ENCODE measurements around the gene PEDS1. TPM values are rescaled to one million over a fixed set of nuclear protein-coding genes. Genes with fewer than 3 reads are reported as not detected.
"Not testable (repeated sequence)": the region's sequence is repeated elsewhere in the genome, so short reads cannot be mapped to it uniquely, and the experiment has no call there.

Gene PEDS1
- total RNA-seq, 1 donor from 2014 or later, result 39.7 TPM

GRCh38 chr20:50138120-50138478 is 15.4 kb downstream of the PEDS1 start:
- peaks cover 3% of the 10 kb centered on the region for H3K27me3 Mint-ChIP-seq (ENCODE audit: unreplicated experiment)
- no peak for DNase-seq (ENCODE audit: low spot score)
- no peaks in the 10 kb centered on the region for H3K9me3 Mint-ChIP-seq (ENCODE audit: unreplicated experiment)
- H3K36me3 Mint-ChIP-seq (ENCODE audit: low read depth, unreplicated experiment), result peaks cover 36% of the 10 kb centered on the region
- no peak overlapping the region for H3K27ac Mint-ChIP-seq (ENCODE audit: unreplicated experiment)
- no peak for TF ChIP-seq CTCF (IDR thresholded peaks at IDR 0.05; ENCODE audit: unreplicated experiment)
- H3K4me3 Mint-ChIP-seq (ENCODE audit: unreplicated experiment), result no peak overlapping the region
- H3K4me1 Mint-ChIP-seq (ENCODE audit: unreplicated experiment), result peaks cover 11% of the 10 kb centered on the region

- H3K4me1 Mint-ChIP-seq (ENCODE audit: unreplicated experiment), result not testable (repeated sequence)
These were observed 15.8 kb downstream of the PEDS1 start for GRCh38 chr20:50137702-50138101.

GRCh38 chr20:50136822-50137599 is 16.5 kb downstream of the PEDS1 start:
- no peaks in the 10 kb centered on the region for H3K9me3 Mint-ChIP-seq (ENCODE audit: unreplicated experiment)
- no peak for TF ChIP-seq CTCF (IDR thresholded peaks at IDR 0.05; ENCODE audit: unreplicated experiment)
- no peak overlapping the region for H3K27ac Mint-ChIP-seq (ENCODE audit: unreplicated experiment)
- no peak for DNase-seq (ENCODE audit: low spot score)
- peaks cover 6% of the 10 kb centered on the region for H3K4me1 Mint-ChIP-seq (ENCODE audit: unreplicated experiment)
- peaks cover 34% of the 10 kb centered on the region for H3K36me3 Mint-ChIP-seq (ENCODE audit: low read depth, unreplicated experiment)
- H3K27me3 Mint-ChIP-seq (ENCODE audit: unreplicated experiment), result peaks cover 3% of the 10 kb centered on the region
- no peak overlapping the region for H3K4me3 Mint-ChIP-seq (ENCODE audit: unreplicated experiment)

More at GRCh38 chr20:50137702-50138101, 15.8 kb downstream of the PEDS1 start:
- H3K9me3 Mint-ChIP-seq (ENCODE audit: unreplicated experiment); H3K27me3 Mint-ChIP-seq (ENCODE audit: unreplicated experiment); DNase-seq (ENCODE audit: low spot score); H3K4me3 Mint-ChIP-seq (ENCODE audit: unreplicated experiment): not testable (repeated sequence)
- peak overlapping the region; percentile 75 for H3K27ac Mint-ChIP-seq (ENCODE audit: unreplicated experiment)
- peaks cover 33% of the 10 kb centered on the region for H3K36me3 Mint-ChIP-seq (ENCODE audit: low read depth, unreplicated experiment)

DNA sequence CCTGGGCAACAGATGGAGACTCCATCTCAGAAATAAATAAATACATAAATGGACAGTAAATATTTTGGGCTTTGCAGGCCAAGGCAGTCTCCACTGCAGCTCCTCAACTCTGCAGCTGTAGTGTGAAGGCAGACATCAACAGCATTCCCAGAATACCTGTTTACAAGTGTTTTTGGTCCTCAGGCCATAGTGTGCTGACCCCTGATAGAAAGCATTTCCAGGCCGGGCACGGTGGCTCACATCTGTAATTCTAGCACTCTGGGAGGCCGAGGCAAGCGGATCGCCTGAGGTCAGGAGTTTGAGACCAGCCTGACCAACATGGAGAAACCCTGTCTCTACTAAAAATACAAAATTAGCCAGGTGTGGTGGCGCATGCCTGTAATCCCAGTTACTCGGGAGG is 18.4 kb downstream of the PEDS1 start:
- H3K9me3 Mint-ChIP-seq (ENCODE audit: unreplicated experiment); H3K27ac Mint-ChIP-seq (ENCODE audit: unreplicated experiment); H3K27me3 Mint-ChIP-seq (ENCODE audit: unreplicated experiment); H3K4me3 Mint-ChIP-seq (ENCODE audit: unreplicated experiment); DNase-seq (ENCODE audit: low spot score); H3K4me1 Mint-ChIP-seq (ENCODE audit: unreplicated experiment): not testable (repeated sequence)
- peaks cover 41% of the 10 kb centered on the region for H3K36me3 Mint-ChIP-seq (ENCODE audit: low read depth, unreplicated experiment)

- peaks cover 2% of the 10 kb centered on the region for H3K27me3 Mint-ChIP-seq (ENCODE audit: unreplicated experiment)
- H3K4me3 Mint-ChIP-seq (ENCODE audit: unreplicated experiment), result no peak overlapping the region
- no peaks in the 10 kb centered on the region for H3K9me3 Mint-ChIP-seq (ENCODE audit: unreplicated experiment)
- H3K27ac Mint-ChIP-seq (ENCODE audit: unreplicated experiment), result no peak overlapping the region
- no peak for DNase-seq (ENCODE audit: low spot score)
- TF ChIP-seq CTCF (IDR thresholded peaks at IDR 0.05; ENCODE audit: unreplicated experiment), result no peak
- H3K4me1 Mint-ChIP-seq (ENCODE audit: unreplicated experiment), result peaks cover 4% of the 10 kb centered on the region
- H3K36me3 Mint-ChIP-seq (ENCODE audit: low read depth, unreplicated experiment), result peaks cover 40% of the 10 kb centered on the region
These were observed 19.9 kb downstream of the PEDS1 start for GRCh38 chr20:50133474-50134217.

- Mint-ChIP-seq H3K27me3 (ENCODE audit: unreplicated experiment) (peaks cover 5% of the 10 kb centered on the region), H3K36me3 (ENCODE audit: low read depth, unreplicated experiment) (peaks cover 43% of the 10 kb centered on the region), H3K4me1 (ENCODE audit: unreplicated experiment) (peaks cover 4% of the 10 kb centered on the region), H3K4me3 (ENCODE audit: unreplicated experiment) (no peak overlapping the region), H3K27ac (ENCODE audit: unreplicated experiment) (no peak overlapping the region), H3K9me3 (ENCODE audit: unreplicated experiment) (no peaks in the 10 kb centered on the region)
- TF ChIP-seq CTCF (IDR thresholded peaks at IDR 0.05; ENCODE audit: unreplicated experiment), result no peak
- DNase-seq (ENCODE audit: low spot score), result no peak
These were observed 20.5 kb downstream of the PEDS1 start for GRCh38 chr20:50133041-50133440.

Data from endothelial cell (in vitro differentiated cells).